NCI-H748 treated with DMSO at 0.1 percent for 48 hours (cell line): Measurements from ENCODE around the gene PHYKPL.
"Not testable (repeated sequence)": the region's sequence is repeated elsewhere in the genome, so short reads cannot be mapped to it uniquely, and the experiment has no call there.

ENCODE experiments used
- DNase-seq: peaks from one replicate; lab custom pipeline; 2025; lab: John Stamatoyannopoulos, UW

The PHYKPL gene

DNA sequence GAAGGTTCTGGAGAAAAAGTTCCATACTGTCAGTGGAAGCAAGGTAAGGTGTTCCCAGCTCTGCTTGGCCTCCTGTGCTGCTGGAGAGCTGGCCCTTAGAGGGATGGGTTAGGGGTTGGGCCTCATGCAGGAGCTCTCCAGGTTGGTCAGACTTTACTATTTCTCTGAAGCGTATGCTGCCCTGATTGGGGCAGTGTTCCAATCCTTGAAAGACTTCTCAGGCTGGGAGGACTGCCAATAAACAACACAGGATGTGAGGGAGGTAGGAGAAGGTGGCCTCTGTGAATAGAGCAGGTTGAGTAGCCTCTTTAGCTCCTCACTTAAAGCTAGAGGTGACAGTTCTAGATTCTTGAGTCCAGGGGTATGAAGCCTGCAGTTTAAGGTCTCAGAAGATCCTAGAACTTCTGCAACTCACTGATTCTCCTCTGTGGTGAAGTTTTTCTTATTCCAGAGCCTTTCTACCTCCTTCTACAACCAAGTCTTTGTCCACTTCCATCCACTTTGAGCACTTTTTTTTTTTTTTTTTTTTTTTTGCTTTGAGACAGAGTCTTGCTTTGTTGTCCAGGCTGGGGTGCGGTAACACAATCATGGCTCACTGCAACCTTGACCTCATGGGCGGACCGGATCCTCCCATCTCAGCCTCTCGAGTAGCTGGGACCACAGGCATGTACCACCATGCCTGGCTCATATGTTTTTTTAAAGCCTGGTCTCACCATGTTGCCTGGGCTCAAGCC is 25.3 kb downstream of the PHYKPL start:
- no peak for DNase-seq

- DNase-seq: no peak
Measured at GRCh38 chr5:178206166-178207101, 26.2 kb downstream of the PHYKPL start.

- DNase-seq: no peak
Measured at GRCh38 chr5:178205749-178206047, 26.9 kb downstream of the PHYKPL start.

DNA sequence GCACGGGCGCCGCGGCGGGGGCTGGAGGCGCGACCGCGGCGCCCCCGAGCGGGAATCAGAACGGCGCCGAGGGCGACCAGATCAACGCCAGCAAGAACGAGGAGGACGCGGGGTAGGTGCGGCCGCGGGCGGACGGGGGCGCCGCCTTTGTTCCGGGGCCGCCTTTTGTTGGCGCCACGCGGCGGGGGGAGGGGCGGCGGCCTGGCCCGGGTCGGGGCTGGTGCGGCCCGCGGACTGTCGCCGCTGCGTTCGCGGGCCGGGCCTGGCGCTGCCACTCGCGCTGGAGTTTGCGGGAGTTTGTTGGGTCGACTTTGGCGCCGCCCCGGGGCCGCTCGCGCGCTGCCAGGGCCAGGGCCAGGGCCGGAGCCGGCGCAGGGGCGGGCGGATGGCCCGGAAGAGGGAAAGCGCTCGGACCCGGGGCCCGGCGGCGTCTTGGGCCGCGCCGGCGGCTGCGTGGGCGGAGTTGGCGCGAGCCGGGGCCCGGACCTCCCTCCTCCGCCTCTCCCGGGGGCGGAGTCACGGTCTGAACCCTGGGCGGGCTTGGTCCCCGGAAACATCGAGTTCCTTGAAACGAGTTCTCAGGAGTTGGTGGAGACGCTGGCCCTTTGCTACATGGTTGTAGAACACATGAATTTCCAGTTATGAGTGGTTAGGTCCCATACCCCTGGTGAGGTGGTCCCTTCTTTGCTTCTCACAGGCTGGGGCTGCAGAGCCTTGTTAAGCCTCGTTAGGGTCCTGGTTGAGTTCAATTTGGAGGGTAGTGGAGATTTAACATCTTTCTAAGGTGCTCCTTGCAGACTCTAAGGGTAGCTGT is 27.5 kb downstream of the PHYKPL start:
- DNase-seq: peak; percentile 16

GRCh38 chr5:178204182-178204934 is 28.2 kb downstream of the PHYKPL start, which contains the start of gene HNRNPAB:
Gene HNRNPAB, plus strand, starts transcription at chr5:178204533. Its CDS starts 305 bp downstream, at chr5:178204838.
- peak; percentile 81 for DNase-seq

GRCh38 chr5:178203670-178204181 is 28.9 kb downstream of the PHYKPL start:
- no peak for DNase-seq

GRCh38 chr5:178202541-178202940 is 30.1 kb downstream of the PHYKPL start:
- no peak for DNase-seq

- DNase-seq: no peak
Measured at GRCh38 chr5:178201927-178202235, 30.7 kb downstream of the PHYKPL start.

DNA sequence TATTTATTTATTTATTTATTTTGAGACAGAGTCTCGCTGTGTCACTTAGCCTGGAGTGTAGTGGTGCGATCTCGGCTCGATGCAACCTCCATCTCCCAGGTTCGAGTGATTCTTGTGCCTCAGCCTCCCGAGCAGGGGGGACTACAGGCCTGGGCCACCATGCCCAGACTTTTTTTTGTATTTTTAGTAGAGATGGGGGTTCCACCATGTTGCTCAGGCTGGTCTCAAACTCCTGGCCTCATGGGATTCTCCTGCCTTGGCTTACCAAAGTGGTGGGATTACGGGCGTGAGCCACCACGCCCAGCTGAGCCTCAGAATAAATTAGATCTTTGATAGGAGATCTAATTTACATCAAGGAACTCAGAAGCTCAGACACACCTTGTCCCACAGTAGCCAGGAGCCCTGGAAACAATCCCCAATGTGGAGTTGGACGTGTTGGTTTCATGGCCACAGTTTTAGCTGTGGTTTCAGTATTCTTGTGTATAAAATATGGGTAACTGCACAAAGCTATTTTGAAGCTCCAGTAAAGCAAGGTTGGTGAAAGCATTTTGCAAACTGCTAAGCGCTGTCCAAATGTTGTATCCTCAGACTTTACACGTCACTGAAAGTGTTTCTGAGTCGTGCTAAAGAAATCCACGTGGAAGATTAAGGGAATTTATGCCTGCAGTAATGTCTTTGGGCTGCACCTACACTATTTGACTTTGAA is 31.2 kb downstream of the PHYKPL start:
- no peak for DNase-seq

DNA sequence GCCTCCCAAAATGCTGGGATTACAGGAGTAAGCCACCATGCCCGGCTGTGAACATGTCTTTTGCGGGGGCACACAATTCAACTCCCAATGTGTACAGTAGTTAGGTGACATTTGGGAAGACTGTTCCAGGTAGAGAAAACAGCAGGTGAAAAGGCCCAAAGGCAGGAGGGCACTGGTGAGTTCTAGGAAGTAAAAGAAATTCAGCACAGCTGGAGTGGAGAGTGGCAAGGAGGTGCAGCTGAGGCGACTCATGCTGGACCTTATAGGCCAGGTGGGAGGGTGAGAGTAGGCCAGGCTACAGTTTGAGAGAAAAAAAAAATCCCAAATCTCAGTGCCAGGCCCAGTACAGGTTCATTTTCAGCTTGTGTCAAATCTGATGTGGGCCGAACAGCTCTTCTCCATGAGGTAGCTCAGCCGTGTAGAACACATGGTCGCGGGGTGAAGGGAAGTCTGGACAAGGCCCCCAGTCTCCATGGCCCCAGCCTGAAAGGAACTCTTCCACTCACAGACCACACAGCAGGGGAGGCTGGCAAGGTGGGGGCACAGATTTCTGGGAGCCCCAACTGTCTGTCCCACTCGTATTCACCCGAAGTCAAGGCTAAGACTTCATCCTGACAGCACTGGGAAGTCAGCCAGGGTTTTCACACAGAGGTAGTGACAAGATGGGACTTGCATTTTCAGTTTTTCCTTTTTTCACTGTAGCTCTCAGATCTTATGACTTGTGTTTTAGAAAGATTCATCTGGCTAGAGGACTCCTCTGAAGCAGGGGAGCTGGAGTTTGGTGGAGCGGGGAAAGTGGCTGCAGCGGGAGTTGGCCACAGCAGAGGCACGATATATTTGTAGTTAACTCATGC is 32.8 kb downstream of the PHYKPL start:
- DNase-seq: no peak

DNA sequence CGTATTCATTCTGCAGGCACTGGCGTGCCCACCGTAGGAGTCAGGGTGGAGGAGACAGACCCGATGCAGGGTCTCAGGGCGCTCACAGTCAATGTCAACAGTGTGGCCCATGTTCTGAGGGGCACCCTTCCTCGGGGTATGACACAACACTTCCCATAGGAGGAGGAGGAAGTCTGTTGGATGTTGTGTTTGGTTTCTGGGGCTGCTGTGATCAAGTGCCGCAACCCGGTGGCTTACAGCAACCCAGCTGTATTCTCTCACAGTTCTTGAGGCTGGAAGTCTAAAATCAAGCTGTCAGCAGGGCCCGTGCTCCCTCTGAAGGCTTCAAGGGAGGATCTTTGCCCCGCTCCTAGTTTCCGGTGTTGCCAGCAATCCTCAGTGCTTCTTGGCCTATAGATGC is 33.9 kb downstream of the PHYKPL start:
- no peak for DNase-seq

DNA sequence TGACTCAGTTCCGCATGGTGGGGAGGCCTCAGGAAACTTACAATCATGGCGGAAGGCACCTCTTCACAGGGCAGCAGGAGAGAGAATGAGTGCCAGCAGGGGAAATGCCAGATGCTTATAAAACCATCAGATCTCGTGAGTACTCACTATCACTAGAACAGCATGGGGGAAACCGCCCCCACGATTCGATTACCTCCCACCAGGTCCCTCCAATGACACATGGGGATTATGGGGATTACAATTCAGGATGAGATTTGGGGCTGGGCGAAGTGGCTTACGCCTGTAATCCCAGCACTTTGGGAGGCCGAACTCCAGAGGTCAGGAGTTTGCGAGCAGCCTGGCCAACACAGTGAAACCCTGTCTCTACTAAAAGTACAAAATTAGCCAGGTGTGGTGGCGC is 34.5 kb downstream of the PHYKPL start:
- DNase-seq: not testable (repeated sequence)

GRCh38 chr5:178196986-178197385 is 35.6 kb downstream of the PHYKPL start:
- DNase-seq: no peak

DNA sequence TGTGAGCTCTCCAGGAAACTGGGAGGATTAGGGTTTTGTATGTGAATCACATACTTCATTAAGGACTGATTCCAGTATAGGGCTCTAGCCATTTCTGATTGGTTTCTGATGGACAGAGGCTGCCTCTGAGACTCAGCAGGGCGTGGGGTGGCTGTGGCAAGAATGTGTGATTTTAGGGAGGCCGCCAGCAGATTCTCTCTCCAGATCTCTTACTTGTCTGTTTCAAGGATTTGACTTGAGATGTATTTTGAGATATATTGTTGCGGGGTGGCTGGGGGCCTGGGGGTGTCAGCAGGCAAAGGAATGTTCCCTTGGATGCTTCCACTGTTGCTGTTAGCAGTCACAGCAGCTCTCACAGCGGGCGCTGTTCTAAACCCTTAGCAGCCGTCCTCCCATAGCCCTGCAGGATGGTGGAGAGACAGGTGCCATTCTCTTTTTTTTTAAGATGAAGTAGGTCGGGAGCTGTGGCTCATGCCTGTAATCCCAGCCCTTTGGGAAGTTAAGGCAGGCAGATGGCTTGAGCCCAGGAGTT is 36.3 kb downstream of the PHYKPL start:
- DNase-seq: no peak

- DNase-seq: no peak
Measured at GRCh38 chr5:178194026-178194425, 38.6 kb downstream of the PHYKPL start.

- DNase-seq: no peak
Measured at GRCh38 chr5:178193251-178193809, 39.3 kb downstream of the PHYKPL start.

GRCh38 chr5:178192787-178193186 is 39.8 kb downstream of the PHYKPL start:
- no peak for DNase-seq

- DNase-seq: no peak
Measured at GRCh38 chr5:178192244-178192643, 40.4 kb downstream of the PHYKPL start.

DNA sequence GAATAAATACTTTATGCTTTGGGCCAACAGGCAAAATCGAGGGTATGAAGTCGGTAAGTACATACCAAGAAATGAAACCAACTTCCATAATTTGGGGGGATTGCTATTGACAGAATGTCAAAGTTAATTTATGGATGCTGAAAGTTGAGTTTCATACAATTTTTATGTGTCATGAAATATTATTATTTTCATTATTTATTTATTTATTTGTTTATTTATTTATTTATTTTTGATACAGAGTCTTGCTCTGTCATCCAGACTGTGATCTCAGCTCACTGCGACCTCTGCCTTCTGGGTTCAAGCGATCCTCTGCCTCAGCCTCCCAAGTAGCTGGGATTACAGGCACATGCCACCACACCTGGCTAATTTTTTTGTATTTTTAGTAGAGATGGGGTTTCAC is 40.9 kb downstream of the PHYKPL start:
- no peak for DNase-seq
